ENCODE results near the gene SRPK2.
"Not testable (repeated sequence)": the region's sequence is repeated elsewhere in the genome, so short reads cannot be mapped to it uniquely, and the experiment has no call there.

Gene SRPK2

GRCh38 chr7:105355701-105356100, 33.0 kb downstream of the SRPK2 start:
- H3K9me3 ChIP-seq (ENCODE audit: low read depth, low read length), result no peaks in the 10 kb centered on the region
- TF ChIP-seq POLR2AphosphoS5 (IDR thresholded peaks at IDR 0.05; ENCODE audit: borderline replicate concordance, low read depth, low read length) (no peak), FOXP2 (optimal IDR thresholded peaks at IDR 0.05; ENCODE audit: control extremely low read depth, extremely low read length, insufficient read depth) (no peak), EZH2 (IDR thresholded peaks at IDR 0.05) (no peak)
- H3K36me3 ChIP-seq (ENCODE audit: insufficient read depth, low read length), result no peaks in the 10 kb centered on the region
- H3K9ac ChIP-seq (ENCODE audit: insufficient read length), result no peak overlapping the region
- no peak overlapping the region for H3K4me3 ChIP-seq
- DNase-seq (ENCODE audit: low read depth, low spot score), result no peak
- no peak overlapping the region for H3K27ac ChIP-seq

DNA sequence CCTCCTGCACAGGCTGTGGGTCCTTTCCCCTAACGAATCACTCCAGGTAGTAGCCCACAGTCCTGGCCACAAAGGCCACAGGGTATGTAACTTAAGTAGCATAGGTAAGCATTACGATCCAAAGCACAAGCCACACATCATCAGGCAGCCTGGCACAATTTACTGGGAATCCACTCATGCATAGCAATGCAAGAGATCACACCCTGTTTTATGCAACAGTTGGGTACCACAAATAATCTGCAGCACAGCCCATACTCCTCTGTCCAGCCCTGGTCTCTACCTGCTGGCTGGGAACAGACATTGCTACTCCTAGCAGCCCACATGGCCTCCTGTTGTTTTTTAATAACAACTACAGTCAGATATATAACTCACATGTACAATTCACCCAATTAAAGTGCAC, 34.3 kb downstream of the SRPK2 start:
- H3K27ac ChIP-seq, result no peak overlapping the region
- no peaks in the 10 kb centered on the region for H3K9me3 ChIP-seq (ENCODE audit: low read depth, low read length)
- no peak overlapping the region for H3K9ac ChIP-seq (ENCODE audit: insufficient read length)
- H3K36me3 ChIP-seq (ENCODE audit: insufficient read depth, low read length), result no peaks in the 10 kb centered on the region
- DNase-seq (ENCODE audit: low read depth, low spot score), result no peak
- no peak overlapping the region for H3K4me3 ChIP-seq
- TF ChIP-seq EZH2 (IDR thresholded peaks at IDR 0.05) (no peak), FOXP2 (optimal IDR thresholded peaks at IDR 0.05; ENCODE audit: control extremely low read depth, extremely low read length, insufficient read depth) (no peak), POLR2AphosphoS5 (IDR thresholded peaks at IDR 0.05; ENCODE audit: borderline replicate concordance, low read depth, low read length) (no peak)

- Histone ChIP-seq H3K27ac (no peak overlapping the region), H3K4me3 (no peak overlapping the region), H3K9ac (ENCODE audit: insufficient read length) (no peak overlapping the region), H3K9me3 (ENCODE audit: low read depth, low read length) (no peaks in the 10 kb centered on the region), H3K36me3 (ENCODE audit: insufficient read depth, low read length) (no peaks in the 10 kb centered on the region)
- no peak for TF ChIP-seq FOXP2 (optimal IDR thresholded peaks at IDR 0.05; ENCODE audit: control extremely low read depth, extremely low read length, insufficient read depth)
- TF ChIP-seq EZH2 (IDR thresholded peaks at IDR 0.05), result no peak
- TF ChIP-seq POLR2AphosphoS5 (IDR thresholded peaks at IDR 0.05; ENCODE audit: borderline replicate concordance, low read depth, low read length), result no peak
- DNase-seq (ENCODE audit: low read depth, low spot score), result no peak
These were observed 34.9 kb downstream of the SRPK2 start for GRCh38 chr7:105353752-105354328.

DNA sequence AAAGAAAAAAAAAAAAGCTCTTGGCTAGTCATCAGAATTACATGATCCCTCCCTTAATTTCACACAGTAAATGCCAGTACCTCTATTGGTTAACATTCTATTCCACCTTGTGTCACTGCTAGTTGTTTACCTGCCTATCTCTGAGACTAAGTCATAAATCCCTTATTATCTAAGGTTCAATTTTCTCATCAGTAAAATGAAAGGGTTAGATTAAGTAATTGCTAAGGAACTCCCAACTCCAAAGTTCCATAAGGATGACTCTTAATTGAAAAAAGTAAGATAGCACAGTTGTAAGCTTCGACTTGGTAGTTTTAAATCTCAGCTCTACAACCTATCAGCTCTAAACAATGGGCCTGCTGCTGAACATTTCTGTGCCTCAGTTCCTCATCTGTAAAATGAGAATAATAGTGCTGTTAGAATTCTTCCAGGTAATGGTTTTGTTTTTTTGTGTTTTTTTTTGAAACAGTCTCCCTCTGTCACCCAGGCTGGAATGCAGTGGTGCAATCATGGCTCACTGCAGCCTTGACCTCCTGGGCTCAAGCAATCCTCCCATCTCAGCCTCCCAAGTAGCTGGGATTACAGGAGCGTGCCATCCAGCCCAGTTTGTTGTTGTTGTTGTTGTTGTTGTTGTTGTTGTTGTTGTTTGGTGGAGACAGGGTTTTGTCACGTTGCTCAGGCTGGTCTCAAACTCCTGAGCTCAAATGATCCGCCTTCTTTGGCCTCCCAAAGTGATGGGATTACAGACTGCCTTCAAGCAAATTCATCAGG, 35.6 kb downstream of the SRPK2 start:
- H3K4me3 ChIP-seq, result no peak overlapping the region
- TF ChIP-seq EZH2 (IDR thresholded peaks at IDR 0.05) (no peak), POLR2AphosphoS5 (IDR thresholded peaks at IDR 0.05; ENCODE audit: borderline replicate concordance, low read depth, low read length) (no peak), FOXP2 (optimal IDR thresholded peaks at IDR 0.05; ENCODE audit: control extremely low read depth, extremely low read length, insufficient read depth) (no peak)
- H3K9ac ChIP-seq (ENCODE audit: insufficient read length), result no peak overlapping the region
- no peaks in the 10 kb centered on the region for H3K36me3 ChIP-seq (ENCODE audit: insufficient read depth, low read length)
- no peaks in the 10 kb centered on the region for H3K9me3 ChIP-seq (ENCODE audit: low read depth, low read length)
- H3K27ac ChIP-seq, result no peak overlapping the region
- no peak for DNase-seq (ENCODE audit: low read depth, low spot score)

DNA sequence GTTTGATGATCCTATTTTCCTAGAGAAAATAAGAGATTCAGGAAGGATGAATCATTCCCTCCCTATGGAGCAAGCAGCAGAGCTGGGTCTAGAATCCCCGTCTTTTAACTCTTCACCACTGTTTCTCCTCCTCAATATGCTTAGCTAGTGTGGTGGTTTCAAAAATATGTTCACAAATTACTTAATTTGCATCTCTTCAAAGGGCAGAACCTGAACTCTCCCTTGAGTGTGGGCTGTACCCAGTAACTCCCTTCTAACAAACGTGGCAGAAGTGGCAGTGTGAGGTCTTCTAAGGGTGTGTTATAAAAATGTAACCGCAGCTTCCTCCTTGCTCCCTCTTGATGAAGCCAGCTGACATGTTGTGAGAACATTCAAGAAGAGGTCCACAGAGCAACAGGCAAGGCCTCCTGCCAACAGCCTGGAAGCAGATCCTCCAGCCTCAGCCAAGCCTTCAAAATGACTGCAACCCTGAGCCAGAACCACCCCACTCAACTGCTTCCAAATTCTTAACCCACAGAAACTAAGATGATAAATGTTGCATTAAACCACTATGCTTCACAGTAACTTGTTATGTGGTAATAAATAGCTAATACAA, 36.6 kb downstream of the SRPK2 start:
- DNase-seq (ENCODE audit: low read depth, low spot score), result peak; percentile 50
- Histone ChIP-seq H3K36me3 (ENCODE audit: insufficient read depth, low read length) (no peaks in the 10 kb centered on the region), H3K9me3 (ENCODE audit: low read depth, low read length) (no peaks in the 10 kb centered on the region), H3K9ac (ENCODE audit: insufficient read length) (no peak overlapping the region), H3K27ac (no peak overlapping the region), H3K4me3 (peak overlapping the region; percentile 12; the same call in 1 of the 2 replicates)
- TF ChIP-seq EZH2 (IDR thresholded peaks at IDR 0.05) (no peak), POLR2AphosphoS5 (IDR thresholded peaks at IDR 0.05; ENCODE audit: borderline replicate concordance, low read depth, low read length) (no peak), FOXP2 (optimal IDR thresholded peaks at IDR 0.05; ENCODE audit: control extremely low read depth, extremely low read length, insufficient read depth) (no peak)

- H3K4me3 ChIP-seq, result no peak overlapping the region
- no peaks in the 10 kb centered on the region for H3K9me3 ChIP-seq (ENCODE audit: low read depth, low read length)
- no peaks in the 10 kb centered on the region for H3K36me3 ChIP-seq (ENCODE audit: insufficient read depth, low read length)
- H3K9ac ChIP-seq (ENCODE audit: insufficient read length), result no peak overlapping the region
- DNase-seq (ENCODE audit: low read depth, low spot score), result no peak
- TF ChIP-seq POLR2AphosphoS5 (IDR thresholded peaks at IDR 0.05; ENCODE audit: borderline replicate concordance, low read depth, low read length) (no peak), FOXP2 (optimal IDR thresholded peaks at IDR 0.05; ENCODE audit: control extremely low read depth, extremely low read length, insufficient read depth) (no peak), EZH2 (IDR thresholded peaks at IDR 0.05) (no peak)
- H3K27ac ChIP-seq, result no peak overlapping the region
These were observed 37.8 kb downstream of the SRPK2 start for GRCh38 chr7:105350906-105351305.

GRCh38 chr7:105348177-105348576, 40.5 kb downstream of the SRPK2 start:
- not testable (repeated sequence) for DNase-seq (ENCODE audit: low read depth, low spot score); H3K9me3 ChIP-seq (ENCODE audit: low read depth, low read length); H3K9ac ChIP-seq (ENCODE audit: insufficient read length); H3K4me3 ChIP-seq; H3K36me3 ChIP-seq (ENCODE audit: insufficient read depth, low read length); H3K27ac ChIP-seq

DNA sequence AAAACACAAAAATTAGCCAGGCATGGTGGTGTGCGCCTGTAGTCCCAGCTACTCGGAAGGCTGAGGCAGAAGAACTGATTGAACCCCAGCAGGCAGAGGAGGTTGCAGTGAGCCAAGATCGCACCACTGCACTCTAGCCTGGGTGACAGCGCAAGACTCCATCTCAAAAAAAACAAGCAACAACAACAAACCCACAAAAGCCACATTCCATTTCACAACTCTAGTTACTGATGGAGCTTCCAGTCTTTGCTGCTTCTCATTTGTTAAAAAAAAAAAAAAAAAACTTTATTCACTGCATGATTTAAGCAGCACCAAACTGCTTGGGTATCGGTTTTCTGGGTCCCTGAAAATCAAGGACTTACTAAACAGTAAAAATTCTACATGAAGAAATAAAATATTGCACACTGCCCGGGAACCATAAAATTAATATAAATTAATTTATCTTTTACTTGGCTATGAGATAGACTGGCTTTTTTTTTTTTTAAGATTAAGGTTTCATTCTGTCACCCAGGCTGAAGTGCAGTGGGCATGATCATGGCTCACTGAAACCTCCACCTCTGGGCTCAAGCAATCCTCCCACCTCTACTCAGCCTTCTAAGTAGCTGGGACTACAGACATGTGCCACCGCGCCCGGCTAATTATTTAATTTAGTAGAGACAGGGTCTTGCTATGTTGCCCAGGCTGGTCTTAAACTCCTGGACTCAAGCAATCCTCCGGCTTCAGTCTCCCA, 42.0 kb downstream of the SRPK2 start:
- Histone ChIP-seq H3K36me3 (ENCODE audit: insufficient read depth, low read length) (no peaks in the 10 kb centered on the region), H3K27ac (no peak overlapping the region), H3K9me3 (ENCODE audit: low read depth, low read length) (no peaks in the 10 kb centered on the region), H3K4me3 (no peak overlapping the region), H3K9ac (ENCODE audit: insufficient read length) (no peak overlapping the region)
- DNase-seq (ENCODE audit: low read depth, low spot score), result no peak
- TF ChIP-seq EZH2 (IDR thresholded peaks at IDR 0.05), result no peak

Measured in SK-N-MC (cell line).